HEK293 (cell line): ENCODE results near the gene PLB1.

ENCODE experiments used
- CTCF ChIA-PET: fragments of 350-600 bp; formaldehyde crosslinking; extraction: SDS; loops from one replicate; lab custom pipeline; 2021; ENCODE audit warnings: antibody characterized with exemption; lab: Yijun Ruan, JAX
- POLR2A ChIA-PET: fragments of 300-600 bp; formaldehyde crosslinking; extraction: SDS; loops from one replicate; lab custom pipeline; 2020; ENCODE audit warnings: antibody characterized with exemption, inconsistent platforms; lab: Yijun Ruan, JAX
- H3K27ac ChIP-seq: fragments of 200-500 bp; sonication (Bioruptor generic); 2 replicates; pipeline ENCODE4 v1.5.1; 2014; ENCODE audit warnings: low read depth, low read length, control low read depth, inconsistent platforms; ENCODE audit errors: extremely low read depth
- H3K36me3 ChIP-seq, 2 experiments: fragments of 200-500 bp in 1 of 2; sonication (Bioruptor generic) in 1 of 2; 1 replicate in 1 of 2; 2 replicates in 1 of 2; pipeline ENCODE4 v1.5.1; 2014 to 2017; ENCODE audit warnings: inconsistent platforms in 2 of 2, low read length in 2 of 2; ENCODE audit not compliant: control insufficient read depth in 2 of 2, insufficient read depth in 1 of 2
- H3K4me1 ChIP-seq: fragments of 200-500 bp; sonication (Bioruptor generic); 2 replicates; pipeline ENCODE4 v1.5.1; 2014; ENCODE audit warnings: mild to moderate bottlenecking, low read length, inconsistent platforms; ENCODE audit not compliant: control insufficient read depth, insufficient read depth
- H3K4me3 ChIP-seq: 2 replicates; pipeline ENCODE4 v1.5.1; 2011; ENCODE audit warnings: low read depth, mild to moderate bottlenecking, control low read depth, low read length, moderate library complexity
- H3K9me3 ChIP-seq: fragments of 200-500 bp; sonication (Bioruptor generic); 2 replicates; pipeline ENCODE4 v1.5.1; 2014; ENCODE audit warnings: low read depth, low read length, inconsistent platforms; ENCODE audit not compliant: control insufficient read depth, insufficient read depth
- KLF16 ChIP-seq: fragments of 450-650 bp; formaldehyde crosslinking; IDR thresholded peaks from 2 replicates; pipeline ENCODE4 v1.5.1; 2017; ENCODE audit warnings: missing biosample characterization, missing genetic modification characterization
- WT1 ChIP-seq: fragments of 450-650 bp; formaldehyde crosslinking; IDR thresholded peaks from 2 replicates; pipeline ENCODE4 v1.5.1; 2016; ENCODE audit warnings: missing biosample characterization, missing genetic modification characterization
- ZBTB20 ChIP-seq: fragments of 450-650 bp; formaldehyde crosslinking; IDR thresholded peaks from 2 replicates; pipeline ENCODE4 v1.5.1; 2016; ENCODE audit warnings: missing biosample characterization, missing genetic modification characterization
- ZBTB8A ChIP-seq: fragments of 450-650 bp; formaldehyde crosslinking; IDR thresholded peaks from 2 replicates; pipeline ENCODE4 v1.5.1; 2016; ENCODE audit warnings: missing biosample characterization, missing genetic modification characterization
- ZFP69B ChIP-seq: fragments of 450-650 bp; formaldehyde crosslinking; IDR thresholded peaks from 2 replicates; pipeline ENCODE4 v1.5.1; 2016; ENCODE audit warnings: missing biosample characterization, missing genetic modification characterization
- ZNF114 ChIP-seq: fragments of 450-650 bp; formaldehyde crosslinking; IDR thresholded peaks from 2 replicates; pipeline ENCODE4 v1.5.0; 2017; ENCODE audit warnings: missing biosample characterization, missing genetic modification characterization
- ZNF132 ChIP-seq: fragments of 450-650 bp; formaldehyde crosslinking; IDR thresholded peaks from 2 replicates; pipeline ENCODE4 v1.5.1; 2017; ENCODE audit warnings: missing biosample characterization, missing genetic modification characterization, borderline replicate concordance
- ZNF24 ChIP-seq: fragments of 450-650 bp; formaldehyde crosslinking; IDR thresholded peaks from 2 replicates; pipeline ENCODE4 v1.5.1; 2016; ENCODE audit warnings: missing biosample characterization, missing genetic modification characterization
- ZNF302 ChIP-seq: fragments of 450-650 bp; formaldehyde crosslinking; IDR thresholded peaks from 2 replicates; pipeline ENCODE4 v1.5.1; 2016; ENCODE audit warnings: missing biosample characterization, missing genetic modification characterization, low read depth
- ZNF311 ChIP-seq: fragments of 450-650 bp; formaldehyde crosslinking; IDR thresholded peaks from 2 replicates; pipeline ENCODE4 v1.5.1; 2017; ENCODE audit warnings: missing biosample characterization, missing genetic modification characterization, borderline replicate concordance
- ZNF449 ChIP-seq: fragments of 450-650 bp; formaldehyde crosslinking; IDR thresholded peaks from 2 replicates; pipeline ENCODE4 v1.5.1; 2017; ENCODE audit warnings: missing biosample characterization, mild to moderate bottlenecking, missing genetic modification characterization, moderate library complexity
- ZNF664 ChIP-seq: fragments of 450-650 bp; formaldehyde crosslinking; IDR thresholded peaks from 2 replicates; pipeline ENCODE4 v1.5.1; 2016; ENCODE audit warnings: missing biosample characterization, missing genetic modification characterization
- ZNF768 ChIP-seq: fragments of 450-650 bp; formaldehyde crosslinking; IDR thresholded peaks from 2 replicates; pipeline ENCODE4 v1.5.1; 2018; ENCODE audit warnings: missing biosample characterization, mild to moderate bottlenecking, missing genetic modification characterization
- TF ChIP-seq, protein P1 (sequence below): fragments of 450-650 bp; formaldehyde crosslinking; IDR thresholded peaks from 2 replicates; pipeline ENCODE4 v1.5.1; 2017; ENCODE audit warnings: missing biosample characterization, missing genetic modification characterization
- TF ChIP-seq, protein P2 (sequence below): fragments of 450-650 bp; formaldehyde crosslinking; IDR thresholded peaks from 2 replicates; pipeline ENCODE4 v1.5.1; 2016; ENCODE audit warnings: missing biosample characterization, missing genetic modification characterization
- TF ChIP-seq, protein P3 (sequence below): fragments of 450-650 bp; formaldehyde crosslinking; IDR thresholded peaks from 2 replicates; pipeline ENCODE4 v1.5.1; 2016; ENCODE audit warnings: missing biosample characterization, missing genetic modification characterization

Gene PLB1

GRCh38 chr2:28600181-28600580 lies 104.3 kb downstream of the PLB1 start (continued):
- TF ChIP-seq, protein P1, sequence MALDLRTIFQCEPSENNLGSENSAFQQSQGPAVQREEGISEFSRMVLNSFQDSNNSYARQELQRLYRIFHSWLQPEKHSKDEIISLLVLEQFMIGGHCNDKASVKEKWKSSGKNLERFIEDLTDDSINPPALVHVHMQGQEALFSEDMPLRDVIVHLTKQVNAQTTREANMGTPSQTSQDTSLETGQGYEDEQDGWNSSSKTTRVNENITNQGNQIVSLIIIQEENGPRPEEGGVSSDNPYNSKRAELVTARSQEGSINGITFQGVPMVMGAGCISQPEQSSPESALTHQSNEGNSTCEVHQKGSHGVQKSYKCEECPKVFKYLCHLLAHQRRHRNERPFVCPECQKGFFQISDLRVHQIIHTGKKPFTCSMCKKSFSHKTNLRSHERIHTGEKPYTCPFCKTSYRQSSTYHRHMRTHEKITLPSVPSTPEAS = no peak
- no peak for TF ChIP-seq ZNF449 (tag by site-specific recombination)
- no peak for TF ChIP-seq WT1 (tag by site-specific recombination)

DNA sequence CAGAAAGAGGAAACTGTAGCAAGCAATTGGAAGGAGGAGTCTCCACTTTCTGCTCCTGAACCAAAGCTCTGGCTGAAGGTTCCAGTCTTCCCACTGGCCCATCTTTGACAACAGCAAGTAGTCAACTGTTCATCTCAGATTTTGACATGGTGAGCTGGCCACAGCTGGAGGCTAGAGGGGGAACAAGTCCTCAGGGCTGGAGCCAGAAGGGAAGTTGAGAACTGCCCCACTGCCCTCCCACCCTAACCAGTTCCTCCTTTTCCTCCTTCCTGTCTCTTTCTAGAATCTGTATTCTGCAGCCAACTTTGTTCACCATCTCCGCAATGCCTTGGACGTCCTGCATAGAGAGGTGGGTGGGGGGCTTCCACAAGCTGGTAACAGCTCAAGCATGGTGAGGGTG lies 105.8 kb downstream of the PLB1 start:
- H3K36me3 ChIP-seq = no peaks in the 10 kb centered on the region
- no peak for TF ChIP-seq ZFP69B (tag by site-specific recombination)
- no peak for TF ChIP-seq ZNF24 (tag by site-specific recombination)
- TF ChIP-seq ZNF302 = no peak
- no peaks in the 10 kb centered on the region for H3K4me1 ChIP-seq
- ChIA-PET CTCF (interaction anchor here (0.5 kb wide), 1 partner anchor 242 kb away, joined by 3 read pairs; no protein-coding TSS in a partner anchor), POLR2A (no interaction called here)
- H3K9me3 ChIP-seq = no peaks in the 10 kb centered on the region
- no peak overlapping the region for H3K4me3 ChIP-seq
- no peak overlapping the region for H3K27ac ChIP-seq

DNA sequence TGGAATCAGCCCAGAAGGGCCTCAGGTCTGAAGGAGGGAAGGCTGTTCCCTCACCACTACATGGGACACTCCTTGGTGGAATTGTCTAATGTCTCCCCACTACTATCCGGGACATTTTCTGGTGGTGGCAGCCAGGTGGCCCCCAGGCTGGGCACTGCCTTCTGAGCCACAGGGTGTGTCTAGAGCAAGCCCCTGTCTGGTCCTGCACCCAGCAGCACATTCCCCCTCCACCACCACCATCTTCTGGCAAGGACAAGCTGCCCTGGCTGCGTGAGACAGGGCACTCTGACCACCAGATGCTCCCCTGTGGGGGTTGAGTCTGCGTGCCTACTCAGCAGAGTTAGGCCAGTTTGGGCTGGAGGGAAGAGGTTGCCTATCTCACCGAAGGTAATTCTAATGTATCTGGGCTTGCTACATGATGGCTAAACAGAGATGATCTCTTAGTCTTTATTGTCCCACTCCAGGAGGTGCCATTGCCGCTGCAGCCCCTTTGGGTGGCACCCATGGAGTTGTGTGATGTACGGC lies 106.3 kb downstream of the PLB1 start:
- no peak for TF ChIP-seq ZBTB20 (tag by site-specific recombination)
- TF ChIP-seq ZNF768 (tag by site-specific recombination) = no peak
- no peak for TF ChIP-seq ZNF311 (tag by site-specific recombination)
- no peak for TF ChIP-seq ZNF114 (tag by site-specific recombination)
- TF ChIP-seq, protein P2, sequence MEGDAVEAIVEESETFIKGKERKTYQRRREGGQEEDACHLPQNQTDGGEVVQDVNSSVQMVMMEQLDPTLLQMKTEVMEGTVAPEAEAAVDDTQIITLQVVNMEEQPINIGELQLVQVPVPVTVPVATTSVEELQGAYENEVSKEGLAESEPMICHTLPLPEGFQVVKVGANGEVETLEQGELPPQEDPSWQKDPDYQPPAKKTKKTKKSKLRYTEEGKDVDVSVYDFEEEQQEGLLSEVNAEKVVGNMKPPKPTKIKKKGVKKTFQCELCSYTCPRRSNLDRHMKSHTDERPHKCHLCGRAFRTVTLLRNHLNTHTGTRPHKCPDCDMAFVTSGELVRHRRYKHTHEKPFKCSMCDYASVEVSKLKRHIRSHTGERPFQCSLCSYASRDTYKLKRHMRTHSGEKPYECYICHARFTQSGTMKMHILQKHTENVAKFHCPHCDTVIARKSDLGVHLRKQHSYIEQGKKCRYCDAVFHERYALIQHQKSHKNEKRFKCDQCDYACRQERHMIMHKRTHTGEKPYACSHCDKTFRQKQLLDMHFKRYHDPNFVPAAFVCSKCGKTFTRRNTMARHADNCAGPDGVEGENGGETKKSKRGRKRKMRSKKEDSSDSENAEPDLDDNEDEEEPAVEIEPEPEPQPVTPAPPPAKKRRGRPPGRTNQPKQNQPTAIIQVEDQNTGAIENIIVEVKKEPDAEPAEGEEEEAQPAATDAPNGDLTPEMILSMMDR = no peak
- TF ChIP-seq, protein P3, sequence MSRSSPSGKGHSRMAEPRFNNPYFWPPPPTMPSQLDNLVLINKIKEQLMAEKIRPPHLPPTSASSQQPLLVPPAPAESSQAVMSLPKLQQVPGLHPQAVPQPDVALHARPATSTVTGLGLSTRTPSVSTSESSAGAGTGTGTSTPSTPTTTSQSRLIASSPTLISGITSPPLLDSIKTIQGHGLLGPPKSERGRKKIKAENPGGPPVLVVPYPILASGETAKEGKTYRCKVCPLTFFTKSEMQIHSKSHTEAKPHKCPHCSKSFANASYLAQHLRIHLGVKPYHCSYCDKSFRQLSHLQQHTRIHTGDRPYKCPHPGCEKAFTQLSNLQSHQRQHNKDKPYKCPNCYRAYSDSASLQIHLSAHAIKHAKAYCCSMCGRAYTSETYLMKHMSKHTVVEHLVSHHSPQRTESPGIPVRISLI (tag by site-specific recombination) = no peak
- no peak for TF ChIP-seq ZNF664
- TF ChIP-seq ZNF132 = no peak
- no peak for TF ChIP-seq KLF16 (tag by site-specific recombination)
- TF ChIP-seq ZBTB8A (tag by site-specific recombination) = no peak
- ChIA-PET CTCF (interaction anchor here (0.5 to 2.1 kb wide), 2 partner anchors 8 to 241 kb away, joined by 3 to 18 read pairs; no protein-coding TSS in a partner anchor), POLR2A (no interaction called here)
- Histone ChIP-seq H3K36me3 (no peaks in the 10 kb centered on the region), H3K27ac (no peak overlapping the region), H3K9me3 (no peaks in the 10 kb centered on the region), H3K4me3 (no peak overlapping the region), H3K4me1 (no peaks in the 10 kb centered on the region)
